CD4-positive, alpha-beta T cell treated with Interleukin-12 subunit alpha and Interleukin-12 subunit beta, for 1 hour (primary cell): Measurements from ENCODE around the gene FOXS1.
"Not testable (repeated sequence)": the region's sequence is repeated elsewhere in the genome, so short reads cannot be mapped to it uniquely, and the experiment has no call there.

ENCODE experiments used
- DNase-seq: peaks from one replicate; pipeline ENCODE4 v3.0.0-alpha.2; 2020

The FOXS1 gene

GRCh38 chr20:31838646-31839292 lies 6.6 kb downstream of the FOXS1 start:
- no peak for DNase-seq

GRCh38 chr20:31837896-31838397 lies 7.5 kb downstream of the FOXS1 start:
- no peak for DNase-seq

- no peak for DNase-seq
Measured at GRCh38 chr20:31836853-31837608, 8.4 kb downstream of the FOXS1 start.

GRCh38 chr20:31835977-31836852 lies 9.2 kb downstream of the FOXS1 start:
- peak; percentile 24 for DNase-seq

GRCh38 chr20:31835554-31835953 lies 9.8 kb downstream of the FOXS1 start:
- DNase-seq: no peak

GRCh38 chr20:31833931-31834521 lies 11.4 kb downstream of the FOXS1 start:
- no peak for DNase-seq

- peak; percentile 53 for DNase-seq
Measured at GRCh38 chr20:31833130-31833930, 12.1 kb downstream of the FOXS1 start.

- no peak for DNase-seq
Measured at GRCh38 chr20:31831771-31832306, 13.6 kb downstream of the FOXS1 start.

- DNase-seq: no peak
Measured at GRCh38 chr20:31831211-31831610, 14.2 kb downstream of the FOXS1 start.

- no peak for DNase-seq
Measured at GRCh38 chr20:31830406-31830981, 14.9 kb downstream of the FOXS1 start.

- no peak for DNase-seq
Measured at GRCh38 chr20:31829731-31830130, 15.7 kb downstream of the FOXS1 start.

- DNase-seq: not testable (repeated sequence)
Measured at GRCh38 chr20:31828016-31828415, 17.4 kb downstream of the FOXS1 start.

GRCh38 chr20:31827059-31827458 lies 18.3 kb downstream of the FOXS1 start:
- DNase-seq: no peak

GRCh38 chr20:31826074-31826473 lies 19.3 kb downstream of the FOXS1 start:
- DNase-seq: no peak

- DNase-seq: no peak
Measured at GRCh38 chr20:31824554-31825313, 20.7 kb downstream of the FOXS1 start.

- no peak for DNase-seq
Measured at GRCh38 chr20:31824125-31824485, 21.3 kb downstream of the FOXS1 start.

GRCh38 chr20:31823360-31824124 lies 21.9 kb downstream of the FOXS1 start:
- DNase-seq: no peak

GRCh38 chr20:31822421-31823330 lies 22.7 kb downstream of the FOXS1 start:
- DNase-seq: peak; percentile 73

GRCh38 chr20:31821427-31821826 lies 24.0 kb downstream of the FOXS1 start:
- DNase-seq: no peak
